HG03571 (cell line): ENCODE measurements around the gene TTC6.

Source experiments
- ATAC-seq: cut with Tn5 transposase; IDR thresholded peaks from one replicate; pipeline ENCODE4 v1.9.1; 2021; ENCODE audit not compliant: unreplicated experiment

The TTC6 gene

GRCh38 chr14:37585971-37586796, 9.2 kb upstream of the TTC6 start:
- ATAC-seq = no peak

DNA sequence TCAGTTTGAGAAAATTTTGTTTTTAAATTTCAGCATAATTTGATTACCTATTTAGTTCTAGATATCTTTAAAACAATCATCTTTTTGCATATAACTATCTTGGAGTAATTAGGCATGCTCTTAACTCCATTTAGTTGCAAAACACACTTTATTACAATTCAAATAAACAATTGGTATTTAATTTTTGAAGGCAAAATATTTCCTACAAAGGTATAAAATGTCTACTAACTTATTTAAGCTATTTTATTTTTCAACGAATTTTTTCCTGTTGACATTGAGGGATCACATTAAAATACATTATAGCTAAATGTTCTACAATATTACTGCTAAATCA, 8.7 kb upstream of the TTC6 start:
- ATAC-seq = no peak

DNA sequence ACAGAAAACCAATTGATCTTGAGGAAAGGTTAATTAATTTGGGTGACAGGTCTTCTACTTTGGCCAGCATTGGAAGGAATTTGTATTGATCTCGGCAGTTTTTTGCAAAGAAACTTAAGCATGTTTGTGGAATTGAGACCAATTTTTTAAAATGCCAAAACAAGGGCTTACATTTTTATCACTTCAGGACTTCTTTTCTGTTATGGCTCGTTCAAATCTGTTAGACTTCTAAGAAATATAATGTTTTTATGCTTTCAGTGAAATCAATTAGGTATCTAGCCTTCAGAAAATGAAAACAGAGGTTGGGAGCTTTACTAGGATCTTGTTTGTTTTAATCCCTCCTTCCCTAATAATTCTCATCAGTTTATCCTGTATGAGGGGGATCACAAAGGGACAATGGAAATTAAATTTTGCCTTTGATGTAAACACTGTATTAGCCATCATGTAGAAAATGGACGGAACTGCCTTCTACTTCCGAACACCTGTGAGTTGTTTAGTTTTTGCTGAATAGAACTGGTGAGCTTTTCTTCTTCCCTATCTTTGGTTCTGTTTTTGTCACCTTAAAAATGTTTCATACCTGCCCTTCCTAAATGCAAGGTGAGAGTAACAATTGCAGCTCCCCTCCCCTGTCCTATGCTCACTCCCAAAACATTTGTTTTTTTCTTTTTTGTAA, 8.2 kb upstream of the TTC6 start:
- ATAC-seq = no peak

- ATAC-seq = no peak
Observed at GRCh38 chr14:37587881-37588666, 7.4 kb upstream of the TTC6 start.

- ATAC-seq = no peak
Observed at GRCh38 chr14:37588667-37588955, 6.8 kb upstream of the TTC6 start.

- no peak for ATAC-seq
Observed at GRCh38 chr14:37588956-37589714, 6.3 kb upstream of the TTC6 start.

- ATAC-seq = no peak
Observed at GRCh38 chr14:37589715-37590427, 5.6 kb upstream of the TTC6 start.

DNA sequence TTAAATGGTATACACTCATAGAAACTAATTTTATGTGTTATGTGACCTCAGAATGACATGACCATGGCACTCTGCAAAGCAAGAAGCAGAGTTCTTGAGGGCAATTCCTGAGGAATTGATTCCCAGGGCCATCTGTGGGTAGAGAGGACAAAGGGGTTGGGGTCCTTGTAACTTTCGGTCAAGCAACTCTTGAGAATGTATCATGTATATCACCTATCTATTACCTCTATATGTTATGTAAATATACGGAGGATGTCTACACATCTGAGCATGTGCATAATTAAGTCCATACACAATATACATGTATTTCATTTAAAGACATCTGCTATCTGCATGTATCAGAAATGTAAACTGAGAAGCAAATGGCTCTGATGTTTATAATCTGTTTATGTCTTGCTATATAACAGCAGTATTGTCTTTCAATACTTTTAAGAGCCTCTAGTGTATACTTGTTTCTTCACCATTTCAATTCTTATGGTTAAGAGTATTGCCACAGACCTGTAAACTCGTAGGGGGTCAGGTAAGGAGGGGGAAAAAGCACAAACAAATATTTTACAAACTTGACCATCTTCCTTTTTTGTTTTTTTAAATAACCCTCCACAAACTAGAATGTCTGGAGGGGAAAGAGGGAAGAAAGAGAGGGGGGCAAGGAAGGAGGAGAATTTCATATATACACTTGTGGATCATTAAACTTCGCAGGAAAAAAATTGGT, 4.8 kb upstream of the TTC6 start:
- no peak for ATAC-seq

DNA sequence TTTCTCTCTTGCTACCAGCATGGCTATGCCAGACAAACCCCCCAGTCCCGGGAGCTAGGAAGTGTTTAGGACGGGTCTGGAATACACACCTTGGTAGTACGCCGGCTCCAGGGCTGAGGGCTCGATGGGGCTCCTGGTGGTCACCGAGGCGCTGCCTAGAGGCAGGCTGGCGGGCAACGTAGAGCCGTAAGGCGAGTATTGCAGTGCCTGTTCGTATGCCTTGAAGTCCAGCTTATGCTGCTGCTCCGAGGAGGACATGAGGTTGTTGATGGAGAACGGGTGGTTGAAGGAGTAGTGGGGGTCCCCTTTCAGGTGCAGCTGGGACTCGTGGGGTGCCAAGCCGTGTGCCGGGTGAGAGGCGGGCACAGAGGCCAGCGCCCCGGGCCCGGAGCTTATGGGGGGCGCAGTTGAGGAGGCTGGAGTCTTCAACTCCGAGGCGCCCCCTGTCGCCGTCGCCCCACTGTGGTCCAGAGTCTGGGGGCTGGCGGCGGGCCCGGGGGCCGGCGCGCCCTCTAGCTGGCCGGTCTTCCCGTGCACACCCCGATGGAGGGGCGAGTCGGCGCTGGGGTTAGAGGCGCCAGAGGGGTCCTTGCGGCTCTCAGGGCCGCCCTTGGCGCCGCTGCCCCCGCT, 4.0 kb upstream of the TTC6 start:
- no peak for ATAC-seq

- ATAC-seq = no peak
Observed at GRCh38 chr14:37591941-37592481, 3.4 kb upstream of the TTC6 start.

DNA sequence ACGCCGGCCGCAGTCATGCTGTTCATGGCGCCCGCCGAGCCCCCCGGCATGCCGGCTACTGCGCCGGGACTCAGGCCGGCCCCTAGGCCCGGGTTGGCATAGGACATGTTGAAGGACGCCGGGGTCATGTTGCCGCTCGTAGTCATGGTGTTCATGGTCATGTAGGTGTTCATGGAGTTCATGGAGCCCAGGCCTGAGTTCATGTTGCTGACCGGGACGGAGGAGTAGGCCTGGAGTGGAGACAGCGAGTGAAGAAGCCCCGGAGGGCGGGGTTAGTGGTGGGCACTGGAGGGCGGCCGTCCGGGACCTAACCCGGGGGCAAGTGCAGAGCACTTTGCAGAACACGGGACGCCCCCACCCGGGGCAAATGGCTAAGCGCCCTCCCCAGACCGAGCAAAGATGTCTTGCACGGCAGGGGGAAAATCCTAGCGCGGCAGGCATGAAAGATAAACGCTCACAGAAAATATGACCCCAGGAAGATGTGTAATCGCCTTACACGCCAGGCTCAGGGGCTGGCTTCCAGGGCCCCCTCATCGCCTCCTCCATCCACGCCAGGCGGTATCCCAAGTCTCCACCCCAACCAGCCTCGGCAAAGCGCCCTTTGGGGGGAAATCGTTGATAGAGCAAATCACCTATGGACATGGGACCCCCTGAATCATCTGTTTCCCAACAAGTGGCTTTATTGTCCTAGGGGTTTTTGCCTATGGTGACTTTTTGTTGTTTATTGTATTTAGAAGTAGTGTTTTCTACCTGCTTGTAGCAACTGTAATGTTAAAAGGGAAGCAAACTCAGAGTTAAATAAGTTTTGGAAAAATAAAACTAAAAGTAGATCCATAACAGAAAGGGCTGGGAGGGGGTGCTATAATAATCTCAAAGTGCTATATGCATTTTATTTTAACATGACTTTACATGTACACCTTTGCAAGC, 2.7 kb upstream of the TTC6 start:
- no peak for ATAC-seq

GRCh38 chr14:37593511-37594237, 1.8 kb upstream of the TTC6 start:
- ATAC-seq = no peak

DNA sequence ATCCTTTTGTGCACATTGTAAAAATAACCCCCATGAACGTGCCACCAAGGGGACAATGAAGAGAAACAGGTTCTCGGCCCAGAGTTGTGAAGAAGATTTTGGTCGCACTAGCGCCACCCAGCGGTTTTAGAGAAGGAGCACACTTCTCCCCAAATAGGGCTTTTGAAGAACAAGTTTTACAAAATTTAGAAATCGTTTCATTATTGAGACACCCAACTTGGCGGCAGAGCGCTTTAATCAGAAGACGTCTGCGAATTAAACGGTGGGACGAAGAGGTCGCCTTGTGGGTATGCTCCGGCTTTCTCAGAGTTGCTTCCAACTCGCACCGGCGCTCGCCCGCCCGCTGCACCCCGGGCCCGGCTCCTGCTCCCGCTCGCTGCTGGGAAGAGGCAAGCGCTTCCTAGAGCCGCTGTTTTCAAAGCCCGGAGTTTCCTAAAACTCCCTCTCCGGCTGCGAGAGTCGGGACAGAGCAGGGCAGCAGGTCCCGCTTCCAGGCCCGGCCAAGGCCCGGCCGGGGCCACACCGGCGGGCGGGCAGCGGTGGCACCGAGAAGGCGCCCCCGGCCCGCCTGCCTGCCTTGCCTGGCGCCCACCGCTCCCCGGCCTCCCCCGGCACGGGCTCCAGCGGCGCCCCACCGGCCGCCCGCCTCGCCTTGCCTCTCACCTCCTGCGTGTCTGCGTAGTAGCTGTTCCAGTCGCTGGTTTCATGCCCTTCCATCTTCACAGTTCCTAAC, 1.0 kb upstream of the TTC6 start:
- ATAC-seq = no peak

GRCh38 chr14:37595809-37596621, 586 bp downstream of the TTC6 start:
- no peak for ATAC-seq

GRCh38 chr14:37596790-37597472, 1.5 kb downstream of the TTC6 start:
- no peak for ATAC-seq

DNA sequence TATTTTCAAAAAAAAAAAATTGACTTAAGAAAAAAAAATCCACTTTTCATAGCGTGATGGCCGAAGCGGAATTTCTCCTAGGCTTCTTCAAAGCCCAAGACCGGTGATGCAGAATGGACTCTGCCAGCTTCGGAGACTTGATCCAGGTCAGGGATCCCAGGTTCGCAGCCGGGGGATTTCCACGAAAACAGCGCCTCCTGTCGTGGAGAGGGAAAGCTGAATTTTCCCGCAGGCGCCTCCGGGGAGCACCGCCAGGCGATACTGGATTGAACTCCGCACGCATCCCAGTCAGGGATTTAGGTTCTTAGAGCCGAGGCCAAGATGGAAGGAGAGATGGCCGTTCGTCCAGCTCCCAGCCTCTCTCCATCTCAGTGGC, 2.1 kb downstream of the TTC6 start:
- no peak for ATAC-seq
